GM12878 (cell line): Measurements from ENCODE around the gene ZNF212. TPM values are rescaled to one million over a fixed set of nuclear protein-coding genes. Genes with fewer than 3 reads are reported as not detected.

ENCODE experiments used
- CBFB ChIP-seq: IDR thresholded peaks from 2 replicates; pipeline ENCODE4 v1.6.1; 2016; ENCODE audit warnings: antibody characterized with exemption, low read depth
- NKRF ChIP-seq: fragments of 450-650 bp; conservative IDR thresholded peaks from 2 replicates; pipeline ENCODE4 v1.6.1; 2017; ENCODE audit warnings: mild to moderate bottlenecking, moderate library complexity
- SIN3A ChIP-seq: IDR thresholded peaks from 2 replicates; pipeline ENCODE4 v1.6.1; 2012; ENCODE audit warnings: low read depth, low read length, improper control_type of control experiment
- SKIL ChIP-seq: fragments of 450-650 bp; IDR thresholded peaks from 2 replicates; pipeline ENCODE4 v1.6.1; 2017; ENCODE audit warnings: mild to moderate bottlenecking, low read depth, inconsistent platforms; ENCODE audit not compliant: poor library complexity, severe bottlenecking
- SPI1 ChIP-seq: IDR thresholded peaks from 2 replicates; pipeline ENCODE4 v1.6.1; 2011; ENCODE audit warnings: low read depth, mild to moderate bottlenecking, low read length, moderate library complexity, borderline replicate concordance; ENCODE audit not compliant: insufficient read depth
- SREBF2 ChIP-seq: IDR thresholded peaks from 2 replicates; pipeline ENCODE4 v1.6.1; 2012; ENCODE audit warnings: mild to moderate bottlenecking, low read length
- ZNF592 ChIP-seq: fragments of 450-650 bp; IDR thresholded peaks from 2 replicates; pipeline ENCODE4 v1.6.1; 2017; ENCODE audit warnings: mild to moderate bottlenecking, moderate library complexity
- polyA plus RNA-seq, 11 experiments: library from polyadenylated mRNA; depleted of rRNA in 4 of 11; unstranded in 6 of 11; stranded (reverse) in 5 of 11; fragments of >200 nt; fragmentation: Nextera tagmentation in 4 of 11; fragmentation: Illumina TruSeq in 1 of 11; extraction: Ambion mirVana in 4 of 11; extraction: Trizol in 1 of 11; gene quantifications; 1 replicate in 1 of 11; 2 replicates in 10 of 11; pipeline versions ENCODE4 v1.2.1 to v1.2.3, GENCODE V29; 2011 to 2016; ENCODE audit warnings: inconsistent platforms in 2 of 11, missing spikeins in 2 of 11, low read depth in 1 of 11
- total RNA-seq, 4 experiments: library from RNA; depleted of rRNA in 3 of 4; stranded (reverse); fragments of >200 nt in 3 of 4; fragmentation: Illumina TruSeq in 1 of 4; extraction: Trizol in 1 of 4; gene quantifications; 2 replicates each; pipeline versions ENCODE4 v1.2.1 to v1.2.3, GENCODE V29; 2013 to 2021

The ZNF212 gene
- total and polyA plus RNA-seq, 10 of the 15 experiments (the other 5 are each of a cell fraction or from before 2014, with no cell fraction given): 1.2 to 11.6 (median 5.4) TPM

GRCh38 chr7:149195180-149196150 is 44.0 kb upstream of the ZNF212 start, which contains the start of gene ZNF282 (continued):
- TF ChIP-seq SKIL (no peak), SREBF2 (no peak), SPI1 (0 out of 2 replicates have a peak, but pooled peaks have one; percentile 1), CBFB (no peak), SIN3A (peak; percentile 41; the same call in 1 of the 2 replicates), NKRF (peak; percentile 79), ZNF592 (no peak)
